Measurements from ENCODE around the gene BIRC2.
A peak's percentile ranks its signal among the peaks of the same experiment; 100 is the strongest.
"Not testable (repeated sequence)": the region's sequence is repeated elsewhere in the genome, so short reads cannot be mapped to it uniquely, and the experiment has no call there.

BIRC2 gene

DNA sequence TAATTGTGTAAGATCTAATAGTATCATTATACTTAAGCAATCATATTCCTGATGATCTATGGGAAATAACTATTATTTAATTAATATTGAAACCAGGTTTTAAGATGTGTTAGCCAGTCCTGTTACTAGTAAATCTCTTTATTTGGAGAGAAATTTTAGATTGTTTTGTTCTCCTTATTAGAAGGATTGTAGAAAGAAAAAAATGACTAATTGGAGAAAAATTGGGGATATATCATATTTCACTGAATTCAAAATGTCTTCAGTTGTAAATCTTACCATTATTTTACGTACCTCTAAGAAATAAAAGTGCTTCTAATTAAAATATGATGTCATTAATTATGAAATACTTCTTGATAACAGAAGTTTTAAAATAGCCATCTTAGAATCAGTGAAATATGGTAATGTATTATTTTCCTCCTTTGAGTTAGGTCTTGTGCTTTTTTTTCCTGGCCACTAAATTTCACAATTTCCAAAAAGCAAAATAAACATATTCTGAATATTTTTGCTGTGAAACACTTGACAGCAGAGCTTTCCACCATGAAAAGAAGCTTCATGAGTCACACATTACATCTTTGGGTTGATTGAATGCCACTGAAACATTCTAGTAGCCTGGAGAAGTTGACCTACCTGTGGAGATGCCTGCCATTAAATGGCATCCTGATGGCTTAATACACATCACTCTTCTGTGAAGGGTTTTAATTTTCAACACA, 23.3 kb upstream of the BIRC2 start:
- DNase-seq (ENCODE audit: low spot score): no peak

- DNase-seq (ENCODE audit: low spot score): no peak
These were observed 21.9 kb upstream of the BIRC2 start for GRCh38 chr11:102325088-102325487.

GRCh38 chr11:102328748-102329147, 18.3 kb upstream of the BIRC2 start:
- DNase-seq (ENCODE audit: low spot score): no peak

GRCh38 chr11:102330231-102330630, 16.8 kb upstream of the BIRC2 start:
- no peak for DNase-seq (ENCODE audit: low spot score)

GRCh38 chr11:102331341-102331740, 15.7 kb upstream of the BIRC2 start:
- DNase-seq (ENCODE audit: low spot score): no peak

DNA sequence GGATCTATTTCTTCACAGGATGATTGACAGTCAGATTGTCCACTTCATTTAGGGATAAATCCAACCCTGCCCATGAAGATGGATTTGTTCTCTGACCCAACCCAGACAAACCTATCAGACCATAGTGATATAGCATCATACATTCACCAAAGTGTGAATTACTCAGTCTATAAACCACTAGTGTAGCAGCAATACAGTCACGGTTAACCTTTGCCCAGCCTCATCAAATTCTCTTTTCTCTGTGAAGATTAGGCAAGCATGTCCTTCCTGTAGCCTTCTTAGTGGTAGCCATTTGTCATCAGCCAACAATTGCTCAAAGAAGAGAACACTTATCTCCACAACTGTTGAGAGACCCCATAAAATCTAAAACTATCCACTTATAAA, 14.4 kb upstream of the BIRC2 start:
- DNase-seq (ENCODE audit: low spot score): no peak

DNA sequence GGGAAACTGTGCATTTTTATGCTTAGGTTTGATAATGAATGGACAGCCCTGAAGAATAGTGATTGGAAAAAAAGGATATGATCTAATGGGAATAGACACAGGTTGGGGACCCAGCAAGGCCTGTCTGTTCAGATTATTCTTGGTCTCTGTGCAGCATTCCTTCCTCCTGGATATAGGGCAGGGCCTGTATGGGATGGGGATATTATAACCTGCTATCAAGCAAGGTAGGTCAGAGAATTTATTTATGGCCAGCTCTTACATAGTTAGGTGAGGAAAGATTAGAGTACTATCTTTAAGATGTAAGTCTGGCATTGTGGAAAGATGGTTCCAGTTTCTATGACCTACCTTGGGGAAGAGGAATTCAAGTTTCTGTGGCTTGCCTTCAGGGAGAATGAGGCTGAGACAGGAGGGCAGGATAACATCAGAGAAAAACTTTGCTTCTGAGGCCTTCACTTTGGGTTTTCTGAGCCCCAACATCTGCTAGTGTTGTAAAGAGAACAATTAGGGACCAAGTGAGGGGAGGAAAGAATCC, 8.5 kb upstream of the BIRC2 start:
- no peak for DNase-seq (ENCODE audit: low spot score)

DNA sequence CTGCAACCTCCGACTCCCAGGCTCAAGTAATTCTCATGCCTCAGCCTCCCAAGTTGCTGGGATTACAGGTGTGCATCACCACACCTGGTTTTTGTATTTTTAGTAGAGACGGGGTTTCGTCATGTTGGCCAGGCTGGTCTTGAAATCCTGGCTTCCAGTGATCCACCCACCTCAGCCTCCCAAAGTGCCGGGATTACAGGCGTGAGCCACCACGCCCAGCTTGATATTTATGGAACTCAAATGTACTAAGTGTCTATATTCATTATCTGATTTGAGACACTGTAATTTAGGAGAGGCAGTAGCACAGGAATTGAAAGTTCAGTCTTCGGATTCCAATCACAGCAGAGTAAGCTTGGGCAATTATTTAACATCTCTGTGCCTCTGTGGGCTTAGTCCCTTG, 5.7 kb upstream of the BIRC2 start:
- not testable (repeated sequence) for DNase-seq (ENCODE audit: low spot score)

DNA sequence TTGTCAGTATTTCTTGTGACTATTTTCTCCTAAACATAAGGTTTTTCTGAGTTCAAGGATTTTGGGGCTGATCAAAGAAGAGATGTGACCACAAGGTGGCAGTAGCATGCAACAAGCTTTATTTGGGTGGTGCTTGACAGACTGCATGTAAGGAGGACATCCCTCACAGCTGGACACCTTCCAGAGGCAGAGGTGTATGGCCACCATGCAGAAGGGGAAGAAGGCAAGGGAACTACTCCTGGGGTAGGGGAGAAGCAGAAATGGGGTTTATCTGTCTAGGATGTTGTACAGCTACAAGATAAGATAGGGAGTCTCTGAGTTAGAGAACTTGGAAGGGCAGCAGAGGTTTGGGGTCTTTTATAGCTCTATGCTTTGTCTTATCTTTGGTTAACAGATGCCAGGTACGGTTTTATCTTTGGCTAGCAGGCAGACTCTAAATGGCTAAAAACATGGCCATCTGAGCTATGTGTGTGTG, 5.1 kb upstream of the BIRC2 start:
- DNase-seq (ENCODE audit: low spot score): peak; percentile 83

DNA sequence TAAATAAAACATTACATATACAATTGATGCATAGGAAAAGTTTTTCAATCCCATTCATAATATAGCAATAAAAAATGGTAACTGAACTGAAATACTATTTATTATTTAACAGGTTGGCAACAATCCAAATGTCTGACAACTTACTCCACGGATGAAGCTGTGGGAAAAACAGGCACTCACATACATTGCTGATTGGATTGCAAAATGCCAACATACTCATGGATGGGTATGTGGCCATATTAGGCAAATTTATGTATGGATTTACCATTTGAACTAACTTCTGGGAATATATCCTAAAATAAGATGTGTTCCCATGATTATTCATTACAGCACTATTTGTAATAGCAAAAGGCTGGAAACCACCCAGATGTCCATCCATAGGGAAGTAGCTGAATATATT, 3.2 kb upstream of the BIRC2 start:
- DNase-seq (ENCODE audit: low spot score): no peak

- DNase-seq (ENCODE audit: low spot score): peak; percentile 71
These were observed 1.1 kb upstream of the BIRC2 start for GRCh38 chr11:102345904-102346303.

- no peak for DNase-seq (ENCODE audit: low spot score)
These were observed 612 bp upstream of the BIRC2 start for GRCh38 chr11:102346456-102346747.

DNA sequence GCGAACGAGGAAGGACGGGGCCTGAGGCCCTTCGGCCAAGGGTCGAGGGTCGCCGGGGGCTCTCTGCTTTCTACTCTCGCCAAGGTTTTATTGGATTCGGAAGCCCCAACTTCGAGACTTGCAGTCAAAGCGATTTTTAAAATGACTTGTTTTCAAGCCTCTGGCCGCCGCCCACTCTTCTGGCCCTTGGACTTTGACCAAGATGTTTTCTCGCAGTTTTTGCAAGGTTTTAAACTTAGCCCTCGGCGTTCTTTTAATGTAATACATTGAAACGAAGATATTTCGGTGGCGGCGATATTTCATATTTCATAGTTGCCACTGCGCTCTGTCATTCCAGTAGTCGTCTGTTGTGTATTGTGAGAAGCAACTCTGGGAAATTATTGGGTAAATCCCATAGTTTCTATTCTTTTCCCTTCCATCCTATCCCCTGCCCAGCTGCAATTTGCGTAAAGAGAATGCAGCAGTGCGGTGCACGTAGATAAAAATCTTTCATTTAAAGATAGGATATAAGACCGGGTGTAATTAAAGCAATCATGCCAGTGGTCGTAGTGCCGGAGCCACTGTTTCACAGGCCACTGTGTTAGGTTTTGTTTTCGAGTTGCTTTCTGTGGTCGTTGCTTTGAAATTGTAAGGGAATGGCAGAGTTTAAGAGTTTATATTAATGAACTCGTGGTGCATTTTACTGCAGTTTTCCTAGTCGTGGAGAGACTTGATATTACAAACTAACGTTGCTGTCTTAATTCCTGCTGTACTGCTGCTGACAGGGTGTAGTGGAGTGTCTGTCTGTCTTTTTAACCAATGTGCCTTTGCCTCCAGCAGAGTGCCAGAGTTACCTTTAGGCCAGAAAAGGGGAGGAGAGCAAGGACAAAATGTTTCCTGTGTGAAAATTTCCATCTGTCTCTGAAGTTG, 702 bp downstream of the BIRC2 start:
- DNase-seq (ENCODE audit: low spot score): peak; percentile 44

DNA sequence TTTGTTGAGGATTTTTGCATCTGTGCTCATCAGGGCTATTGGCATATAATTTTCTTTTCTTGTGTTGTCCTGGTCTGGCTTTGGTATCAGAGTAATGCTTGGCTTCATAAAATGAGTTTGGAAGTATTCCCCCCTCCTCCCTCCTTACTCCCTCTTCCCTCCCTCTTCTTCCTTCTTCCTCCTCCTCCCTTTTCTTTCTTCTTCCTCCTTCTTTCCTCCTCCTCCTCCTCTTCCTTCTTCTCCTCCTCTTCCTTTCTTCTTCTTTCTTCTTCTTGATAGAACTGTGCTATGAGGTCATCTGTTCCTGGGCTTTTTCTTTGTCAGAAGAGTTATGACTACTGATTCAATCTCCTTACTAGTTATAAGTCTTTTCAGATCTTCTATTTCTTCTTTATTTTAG, 10.1 kb downstream of the BIRC2 start:
- no peak for DNase-seq (ENCODE audit: low spot score)

GRCh38 chr11:102359372-102359771, 12.4 kb downstream of the BIRC2 start:
- no peak for DNase-seq (ENCODE audit: low spot score)

DNA sequence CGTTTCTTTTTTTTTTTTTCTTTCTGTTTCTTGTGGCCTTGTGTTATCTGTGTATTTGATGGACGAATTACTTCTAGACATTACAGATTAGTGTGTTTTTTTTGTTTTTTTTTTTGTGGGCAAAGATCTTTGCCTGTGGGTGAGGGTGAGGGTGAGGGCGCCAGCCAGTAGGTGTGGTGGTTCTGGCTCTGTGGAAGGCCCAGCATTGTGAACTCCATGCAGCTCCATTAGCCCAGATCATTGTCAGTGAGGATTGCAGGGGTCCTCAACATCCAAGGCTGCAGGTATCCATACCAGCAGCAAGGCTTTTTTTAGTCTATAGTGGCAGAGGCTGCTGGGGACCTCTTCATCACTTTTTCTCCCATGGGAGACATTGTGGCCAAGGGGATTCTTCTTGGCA, 13.7 kb downstream of the BIRC2 start:
- DNase-seq (ENCODE audit: low spot score): no peak

DNA sequence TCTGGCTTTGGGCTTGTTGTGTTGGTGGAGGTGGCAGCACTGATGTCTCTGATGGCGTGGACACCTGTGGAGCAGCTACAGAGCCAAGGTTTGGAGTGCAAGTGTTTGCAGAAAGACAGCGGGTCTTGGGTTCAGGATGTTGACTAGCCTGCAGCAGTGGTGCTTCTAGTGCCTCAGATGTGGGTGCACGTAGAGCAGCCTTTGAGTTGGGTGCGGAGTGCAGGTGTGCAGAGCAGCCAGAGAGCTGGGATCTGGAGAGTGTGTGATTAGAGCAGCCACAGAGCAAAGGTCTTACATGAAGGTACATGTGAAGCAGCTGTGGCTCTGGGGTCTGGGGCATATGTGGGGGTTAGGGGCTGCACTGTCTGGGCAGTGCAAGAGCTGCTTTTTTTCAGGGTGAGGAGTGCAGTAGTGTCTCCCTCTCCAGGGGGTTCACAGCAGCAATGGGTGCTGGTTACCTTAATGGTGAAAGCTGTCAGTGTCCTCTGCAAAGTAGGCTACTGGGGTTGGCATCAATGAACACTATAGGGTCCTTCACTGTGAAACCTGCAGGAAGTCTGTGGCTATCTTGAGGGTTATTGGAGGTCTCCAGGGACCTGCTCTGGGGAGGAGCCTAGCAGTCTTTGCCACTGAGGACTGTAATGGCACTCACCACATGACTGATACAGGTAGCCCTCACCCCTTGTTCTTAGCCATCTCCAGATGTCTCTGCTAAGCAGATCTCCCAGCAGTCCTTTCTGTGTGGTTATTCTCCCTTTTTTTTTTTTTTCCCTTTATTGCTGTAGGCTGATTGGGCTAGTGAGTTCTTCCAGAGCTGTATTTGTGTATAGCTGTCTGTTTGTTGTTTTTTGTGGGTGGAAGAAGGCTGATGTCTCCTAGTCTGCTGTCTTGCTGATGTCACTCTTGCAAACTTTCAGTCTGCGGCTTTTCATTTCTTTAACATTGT, 14.3 kb downstream of the BIRC2 start:
- DNase-seq (ENCODE audit: low spot score): no peak

DNA sequence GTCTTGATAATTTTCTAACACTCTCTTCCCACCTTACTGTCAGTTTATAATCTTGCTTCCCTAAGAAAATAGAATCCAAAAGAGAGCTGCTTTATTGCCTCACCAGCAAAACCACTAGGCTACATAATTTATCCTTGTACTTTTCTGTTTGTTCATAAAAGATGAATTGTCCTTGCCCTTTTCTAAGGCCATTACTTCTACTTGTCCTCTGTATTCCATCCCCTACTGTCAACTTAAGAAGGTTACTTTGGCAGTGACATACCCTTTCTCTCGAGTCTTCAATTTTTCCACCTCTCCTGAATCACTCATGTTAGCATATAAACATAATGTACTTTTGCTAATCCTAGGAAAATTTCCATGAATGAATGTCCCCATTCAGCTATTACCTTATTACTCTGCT, 18.0 kb downstream of the BIRC2 start:
- no peak for DNase-seq (ENCODE audit: low spot score)

DNA sequence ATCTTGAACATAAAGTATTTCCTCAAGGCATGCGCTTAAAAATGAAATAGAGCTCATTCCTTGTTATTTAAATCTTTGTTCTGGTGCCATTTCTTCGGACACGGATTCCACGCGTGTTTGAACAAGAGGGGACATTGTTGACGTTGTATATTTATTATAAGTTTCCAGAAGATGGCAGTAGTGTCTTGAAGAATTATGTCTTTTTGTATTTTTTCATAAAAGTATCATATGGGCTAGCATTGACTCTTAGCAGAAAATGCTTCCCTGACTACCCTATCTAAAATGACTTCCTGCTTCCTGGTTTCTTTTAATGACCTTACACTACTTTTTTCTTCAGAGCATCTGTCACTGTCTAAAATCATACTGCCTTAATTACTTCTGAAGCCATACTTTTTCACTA, 20.4 kb downstream of the BIRC2 start:
- no peak for DNase-seq (ENCODE audit: low spot score)

GRCh38 chr11:102368472-102368871, 21.5 kb downstream of the BIRC2 start:
- DNase-seq (ENCODE audit: low spot score): no peak

DNA sequence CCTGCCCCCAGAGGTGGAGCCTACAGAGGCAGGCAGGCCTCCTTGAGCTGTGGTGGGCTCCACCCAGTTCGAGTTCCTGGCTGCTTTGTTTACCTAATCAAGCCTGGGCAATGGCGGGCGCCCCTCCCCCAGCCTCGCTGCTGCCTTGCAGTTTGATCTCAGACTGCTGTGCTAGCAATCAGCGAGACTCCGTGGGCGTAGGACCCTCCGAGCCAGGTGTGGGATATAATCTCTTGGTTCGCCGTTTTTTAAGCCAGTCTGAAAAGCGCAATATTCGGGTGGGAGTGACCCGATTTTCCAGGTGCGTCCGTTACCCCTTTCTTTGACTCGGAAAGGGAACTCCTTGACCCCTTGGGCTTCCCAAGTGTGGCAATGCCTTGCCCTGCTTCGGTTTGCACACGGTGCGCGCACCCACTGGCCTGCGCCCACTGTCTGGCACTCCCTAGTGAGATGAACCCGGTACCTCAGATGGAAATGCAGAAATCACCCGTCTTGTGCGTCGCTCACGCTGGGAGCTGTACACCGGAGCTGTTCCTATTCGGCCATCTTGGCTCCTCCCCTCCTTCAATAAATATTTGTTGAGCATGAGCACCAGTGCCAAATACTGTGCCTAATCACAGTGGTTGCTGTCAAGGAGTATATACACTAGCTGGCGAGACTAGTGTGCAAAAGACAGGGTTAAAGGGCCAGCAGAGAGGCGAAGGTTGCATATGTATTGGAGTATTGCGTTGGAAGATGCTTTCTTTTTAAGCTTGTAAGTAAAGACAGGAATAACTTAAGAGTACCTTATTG, 27.8 kb downstream of the BIRC2 start:
- DNase-seq (ENCODE audit: low spot score): not testable (repeated sequence)

All from cerebellar cortex (tissue), 1 donor.